Middle frontal gyrus (tissue), 1 donor: ENCODE data around the gene FAM222A.
"Not testable (repeated sequence)": the region's sequence is repeated elsewhere in the genome, so short reads cannot be mapped to it uniquely, and the experiment has no call there.

Experiments
- DNase-seq: peaks from one replicate; pipeline ENCODE4 v3.0.0-alpha.2; 2015; ENCODE audit warnings: low spot score; ENCODE audit errors: extremely low spot score

FAM222A gene

GRCh38 chr12:109693653-109694600 is 19.7 kb upstream of the FAM222A start:
- no peak for DNase-seq

DNA sequence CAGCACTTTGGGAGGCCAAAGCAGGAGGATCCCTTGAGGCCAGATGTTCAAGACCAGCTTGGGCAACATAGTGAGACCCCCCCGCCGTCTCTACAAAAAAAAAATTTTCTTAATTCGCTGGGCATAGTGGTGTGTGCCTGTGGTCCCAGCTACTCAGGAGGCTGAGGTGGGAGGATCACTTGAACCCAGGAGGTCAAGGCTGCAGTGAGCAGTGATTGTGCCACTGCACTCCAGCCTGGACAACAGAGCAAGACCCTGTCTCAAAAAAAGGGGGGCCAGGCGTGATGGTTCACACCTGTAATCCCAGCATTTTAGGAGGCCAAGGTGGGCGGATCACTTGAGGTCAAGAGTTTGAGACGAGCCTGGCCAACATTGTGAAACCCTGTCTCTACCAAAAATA is 19.0 kb upstream of the FAM222A start:
- not testable (repeated sequence) for DNase-seq

DNA sequence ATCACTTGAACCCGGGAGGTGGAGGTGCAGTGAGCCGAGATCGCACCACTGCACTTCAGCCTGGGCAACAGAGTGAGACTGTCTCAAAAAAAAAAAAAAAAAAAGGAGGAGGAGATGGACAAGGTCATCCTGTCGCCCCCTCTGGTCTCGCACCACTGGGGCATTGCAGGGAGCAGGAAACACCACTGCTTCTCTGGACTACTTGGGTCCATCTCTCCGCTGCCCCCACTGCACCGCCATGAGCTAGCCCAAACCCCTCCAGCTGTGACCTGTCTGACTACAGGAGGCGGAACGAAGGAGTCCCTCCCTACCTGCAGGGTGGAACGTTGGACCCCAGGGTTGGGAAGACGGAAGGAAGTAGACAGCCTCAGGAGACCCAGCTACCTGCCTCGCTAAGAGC is 18.2 kb upstream of the FAM222A start:
- DNase-seq = no peak

GRCh38 chr12:109695961-109696461 is 17.6 kb upstream of the FAM222A start:
- DNase-seq = no peak

DNA sequence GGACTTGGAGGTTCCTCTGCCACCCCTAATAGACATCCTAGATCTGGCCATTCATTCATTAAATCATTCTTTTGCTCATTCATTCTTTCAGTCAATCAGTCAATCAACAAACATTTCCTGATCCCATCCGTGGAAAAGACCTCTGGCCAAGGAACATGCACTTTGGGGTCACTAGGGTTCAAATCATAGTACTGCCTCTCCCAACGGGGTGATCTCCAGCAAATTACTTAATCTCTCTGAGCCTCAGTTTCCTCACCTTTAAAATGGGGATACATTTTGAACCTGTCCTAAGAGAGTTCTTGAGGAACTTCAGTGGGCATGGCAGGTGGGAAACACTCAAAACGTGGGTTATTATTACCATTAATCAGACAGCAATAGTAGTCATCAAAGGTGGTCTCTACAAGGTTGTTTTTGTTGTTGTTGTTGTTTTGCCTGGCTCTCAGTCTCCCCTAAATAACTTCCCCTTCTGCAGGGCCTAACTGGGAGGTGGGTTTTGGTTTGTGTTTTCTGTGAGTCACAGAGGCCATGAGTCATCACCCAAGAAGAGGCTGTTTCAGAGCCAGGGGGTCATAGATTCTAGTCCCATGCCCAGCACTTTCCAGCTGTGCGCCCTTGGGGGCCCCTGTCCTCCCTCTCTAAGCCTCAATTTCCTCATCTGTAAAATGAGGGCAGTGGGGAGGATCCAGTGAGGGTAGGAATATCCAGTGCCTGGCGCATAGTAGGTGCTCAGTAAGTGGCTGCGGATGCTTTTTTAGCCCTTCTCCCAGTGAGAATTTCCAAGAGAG is 16.9 kb upstream of the FAM222A start:
- no peak for DNase-seq

DNA sequence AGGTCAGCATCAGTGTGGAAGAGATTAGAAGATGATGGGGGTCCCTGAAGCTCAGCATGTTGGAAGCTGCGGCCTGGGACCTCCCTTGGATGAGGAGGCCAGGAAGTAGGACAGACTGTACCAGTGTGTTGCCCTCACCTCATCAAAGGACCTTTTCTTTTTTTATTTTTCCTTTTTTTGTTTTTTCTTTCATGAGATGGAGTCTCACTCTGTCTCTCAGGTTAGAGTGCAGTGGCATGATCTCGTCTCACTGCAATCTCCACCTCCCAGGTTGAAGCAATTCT is 16.4 kb upstream of the FAM222A start:
- no peak for DNase-seq

DNA sequence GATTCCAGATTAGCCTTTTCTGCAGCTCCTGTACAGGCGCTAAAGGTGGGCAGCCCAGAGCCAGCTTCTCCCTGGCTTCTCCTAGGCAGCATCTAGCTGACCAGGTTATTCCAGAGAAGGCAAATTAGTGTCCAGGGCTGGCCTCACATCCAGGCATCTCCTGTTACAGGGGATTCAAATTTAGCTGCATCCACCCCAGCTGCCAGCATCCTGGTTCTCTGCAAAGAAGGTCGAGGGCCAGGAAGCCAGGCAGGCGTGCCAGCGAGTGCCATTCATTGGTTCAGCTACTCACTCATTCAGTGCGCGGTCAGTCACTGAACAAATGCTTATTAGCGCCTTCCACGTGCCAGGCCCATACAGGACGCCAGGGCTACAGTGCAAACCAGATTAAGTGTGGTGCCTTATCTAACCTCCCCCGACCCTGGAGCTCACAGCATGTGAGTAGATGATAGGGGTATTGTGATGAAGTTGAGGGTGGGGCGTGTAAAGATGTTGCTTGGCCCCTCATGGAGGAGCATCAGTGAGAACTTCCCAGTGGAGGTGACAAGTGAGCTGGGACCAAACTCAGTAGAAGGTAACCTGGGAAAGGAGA is 15.7 kb upstream of the FAM222A start:
- DNase-seq = no peak

GRCh38 chr12:109698820-109699219 is 14.8 kb upstream of the FAM222A start:
- no peak for DNase-seq

DNA sequence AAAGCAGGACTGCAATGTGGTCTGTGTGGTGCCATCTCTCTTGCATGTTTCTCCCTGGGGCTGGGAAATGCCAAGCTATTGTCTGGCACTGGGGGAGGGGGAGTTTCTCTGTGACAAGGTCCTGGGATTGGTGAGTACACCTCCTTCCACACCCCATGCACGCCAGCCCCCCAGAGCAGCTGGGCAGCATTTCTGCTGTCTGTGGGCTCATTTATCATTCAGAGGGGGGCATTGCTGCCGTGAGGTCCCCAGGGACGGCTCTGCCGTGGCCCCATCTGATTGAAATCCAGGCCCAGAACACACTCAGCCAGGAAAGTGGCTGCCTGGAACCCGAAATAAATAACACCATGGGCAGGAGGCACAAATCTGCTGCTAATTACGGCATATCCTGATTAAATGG is 12.6 kb upstream of the FAM222A start:
- no peak for DNase-seq

DNA sequence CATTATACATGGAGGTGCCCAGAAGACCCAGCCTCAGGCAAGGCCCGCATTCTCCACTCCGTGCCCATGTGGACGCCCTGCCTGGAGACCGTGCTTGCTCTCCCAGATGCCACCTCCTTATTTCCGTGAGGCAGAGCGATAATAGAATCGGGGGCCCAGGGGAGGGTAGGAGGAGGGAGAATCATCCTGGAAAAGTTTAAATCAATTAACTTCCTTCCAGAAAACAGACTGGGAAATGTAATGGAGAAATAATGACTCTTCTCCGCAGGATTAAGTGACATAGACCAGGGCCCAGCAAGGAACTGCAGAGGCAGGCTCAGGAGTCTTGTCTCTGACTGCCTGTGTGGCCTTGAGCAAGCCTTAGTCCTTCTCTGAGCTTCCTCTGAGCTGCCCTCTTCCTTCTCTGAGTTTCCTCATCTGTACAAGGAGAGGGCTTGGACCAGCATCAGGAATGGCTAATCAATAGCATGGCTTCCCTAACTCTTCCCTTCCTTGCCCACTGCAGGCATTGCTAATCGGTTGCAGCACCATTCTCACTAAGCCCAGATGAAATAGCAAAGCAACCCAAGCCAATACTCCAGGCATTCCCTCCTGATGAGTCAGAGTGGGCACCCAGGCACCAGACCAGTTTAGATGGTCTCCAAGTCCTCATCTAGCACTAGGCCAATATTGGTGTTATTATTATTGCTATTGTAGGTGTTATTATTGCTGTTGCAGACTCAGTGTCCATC is 11.3 kb upstream of the FAM222A start:
- DNase-seq = no peak

DNA sequence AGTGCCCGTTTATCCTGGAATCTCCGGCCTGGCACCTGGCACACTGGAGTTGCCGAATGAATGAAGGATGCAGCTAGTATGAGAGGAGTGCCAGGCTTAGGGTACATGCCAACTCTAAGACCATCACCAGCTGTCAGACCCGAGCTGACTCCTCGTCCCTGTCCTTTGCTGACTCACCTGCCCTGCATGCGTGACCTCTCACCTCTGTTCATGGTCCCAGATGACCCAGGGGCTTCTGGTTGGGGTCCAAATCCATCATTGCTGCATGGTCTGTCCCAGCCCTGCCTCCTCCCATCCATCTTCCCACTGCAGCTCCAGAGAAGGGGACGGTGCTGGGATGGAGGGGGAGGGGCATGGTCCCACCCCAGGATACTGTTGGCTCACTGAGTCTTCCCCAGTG is 9.9 kb upstream of the FAM222A start:
- DNase-seq = no peak

- DNase-seq = no peak
These were observed 9.1 kb upstream of the FAM222A start for GRCh38 chr12:109704371-109705098.

DNA sequence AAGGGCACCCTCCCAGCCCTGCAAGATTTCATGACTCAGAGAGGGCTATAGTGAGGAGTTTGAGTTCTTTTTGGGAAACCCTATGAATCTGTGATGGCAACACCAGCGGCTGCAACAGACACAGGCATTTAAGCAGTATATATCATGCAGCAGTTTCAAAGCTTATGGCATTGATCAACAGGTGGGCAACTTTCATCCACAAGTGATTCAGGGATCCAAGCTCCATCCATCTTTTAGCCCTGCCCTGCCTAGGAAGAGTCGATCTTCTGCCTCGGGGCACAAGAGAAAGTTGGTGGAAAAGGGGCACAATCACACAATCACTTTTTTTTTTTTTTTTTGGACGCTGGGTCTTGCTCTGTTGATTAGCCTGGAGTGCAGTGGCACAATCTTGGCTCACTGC is 8.3 kb upstream of the FAM222A start:
- DNase-seq = no peak

- DNase-seq = no peak
These were observed 7.3 kb upstream of the FAM222A start for GRCh38 chr12:109706398-109706746.

DNA sequence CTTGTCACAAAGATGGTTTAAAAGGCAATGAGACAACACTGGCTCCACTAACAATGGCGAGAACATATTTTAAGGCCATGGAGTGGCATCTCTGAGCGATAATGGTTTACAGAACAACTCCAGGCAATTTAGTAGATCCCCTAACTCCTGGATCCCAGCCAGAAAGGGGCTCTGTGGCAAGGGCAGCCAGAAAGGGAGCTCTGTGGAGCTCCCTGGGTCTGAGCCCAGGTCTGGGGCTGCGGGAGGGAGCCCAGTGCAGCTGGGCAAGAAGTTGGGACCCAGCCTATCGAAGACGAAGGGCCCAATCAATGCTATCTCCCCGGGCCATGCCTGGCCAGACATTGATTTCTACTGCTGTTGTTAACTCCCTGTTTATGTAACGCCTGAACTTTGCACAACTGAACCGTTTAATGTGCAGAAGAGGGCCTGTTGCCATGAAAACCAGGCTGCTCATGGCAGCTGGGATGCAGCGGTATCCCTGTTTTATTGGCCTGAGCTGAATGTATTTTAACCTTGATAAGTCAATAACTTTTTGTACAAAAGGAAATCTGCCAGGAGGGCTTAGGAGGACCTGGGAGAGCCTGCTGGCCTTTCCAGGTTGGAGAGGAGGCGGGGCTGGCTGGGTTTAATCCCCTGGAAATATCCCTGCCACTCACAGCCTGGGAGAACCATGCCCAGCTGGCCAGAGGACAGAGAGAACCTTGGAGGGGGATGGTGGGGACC is 6.7 kb upstream of the FAM222A start:
- no peak for DNase-seq

DNA sequence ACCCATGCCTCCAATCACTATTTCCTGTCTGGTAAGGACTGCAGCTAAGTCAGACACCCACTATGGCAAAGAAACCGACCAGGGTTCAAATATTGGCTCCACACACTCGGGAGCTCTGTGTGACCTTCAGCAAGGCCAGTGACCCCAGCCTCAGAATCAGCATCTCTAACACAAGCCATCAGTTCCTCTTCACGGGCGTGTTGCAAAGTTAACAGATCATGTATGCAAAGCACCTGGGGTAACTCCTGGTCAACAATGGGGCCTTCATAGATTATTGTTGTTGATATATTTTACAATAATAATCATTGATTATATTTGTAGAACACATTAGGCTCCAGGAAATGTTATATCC is 6.2 kb upstream of the FAM222A start:
- DNase-seq = no peak

DNA sequence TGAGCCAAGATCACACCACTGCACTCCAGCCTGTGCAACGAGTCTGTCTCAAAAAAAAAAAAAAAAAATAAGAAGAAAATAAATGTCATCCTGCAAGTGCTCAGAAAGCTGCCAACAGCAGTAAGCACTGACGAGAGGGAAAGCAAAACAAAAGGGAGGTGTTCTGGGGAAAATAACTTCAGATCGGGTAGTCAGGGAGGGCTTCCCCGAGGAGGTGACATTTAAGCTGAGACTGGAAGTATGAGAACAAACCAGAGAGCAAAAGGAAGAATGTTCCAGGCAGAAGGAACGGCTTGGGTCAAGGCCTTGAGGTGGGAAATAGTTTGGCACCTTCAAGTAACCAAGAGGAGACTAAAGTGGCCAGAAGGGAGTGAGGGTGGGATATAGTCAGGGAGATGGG is 4.7 kb upstream of the FAM222A start:
- no peak for DNase-seq

DNA sequence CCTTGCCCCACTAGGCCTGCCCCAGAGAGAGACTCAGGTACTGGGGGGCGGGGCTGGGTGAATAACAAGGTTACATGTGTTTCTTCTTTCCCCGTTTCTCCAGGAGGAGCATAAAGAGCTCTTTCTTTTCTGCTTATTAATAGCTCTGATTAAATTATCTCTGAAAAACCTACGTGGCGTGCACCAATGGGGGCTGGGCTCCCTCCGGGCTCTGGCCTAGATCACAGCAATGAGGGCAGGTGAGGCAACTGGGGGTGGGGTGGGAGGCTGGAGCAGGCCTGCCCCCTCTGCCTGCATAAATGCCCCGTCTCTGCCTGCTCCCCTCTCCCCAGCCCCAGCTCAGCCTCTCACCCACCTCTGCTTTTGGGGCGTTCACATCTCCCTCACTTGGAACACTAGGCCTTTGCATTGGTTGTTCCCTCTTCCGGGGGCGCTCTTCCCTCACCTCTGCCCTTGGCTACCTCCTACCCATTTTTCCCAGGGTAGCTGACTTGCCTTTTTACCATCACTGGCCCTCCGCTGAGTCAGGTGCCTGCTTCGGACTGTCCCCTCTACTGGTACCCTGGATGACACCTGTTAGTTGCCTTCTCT is 4.1 kb upstream of the FAM222A start:
- no peak for DNase-seq

DNA sequence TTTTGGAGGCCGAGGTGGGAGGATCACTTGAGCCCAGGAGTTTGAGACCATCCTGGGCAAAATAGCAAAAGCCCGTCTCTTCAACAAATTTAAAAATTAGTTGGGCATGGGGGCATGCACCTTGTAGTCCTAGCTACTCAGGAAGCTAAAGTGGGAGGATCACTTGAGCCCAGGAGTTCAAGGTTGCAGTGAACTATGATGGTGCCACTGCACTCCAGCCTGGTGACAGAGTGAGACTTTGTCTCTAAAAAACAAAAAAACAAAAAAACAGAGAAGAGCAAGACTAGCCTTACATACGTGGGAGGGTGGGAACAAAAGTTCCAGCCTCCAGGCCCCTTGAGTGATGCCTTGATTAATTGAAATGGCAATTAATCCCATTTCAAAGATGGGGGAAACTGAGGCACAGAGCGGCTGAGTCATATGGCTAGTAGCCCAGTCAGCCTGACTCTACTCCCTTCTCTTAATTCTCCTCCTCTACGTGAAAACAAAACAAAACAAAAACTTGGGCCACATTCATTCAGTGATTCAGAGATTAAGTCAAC is 3.3 kb upstream of the FAM222A start:
- no peak for DNase-seq
